DOHH2 (cell line): Measurements from ENCODE around the gene RGMA.

Experiments used
- CTCF ChIP-seq: fragments of 200-600 bp; sonication (generic); IDR thresholded peaks from one replicate; pipeline ENCODE4 v1.5.1; 2014; ENCODE audit warnings: antibody characterized with exemption, mild to moderate bottlenecking, low read depth, low read length; ENCODE audit not compliant: poor library complexity, severe bottlenecking
- EZH2phosphoT487 ChIP-seq: fragments of 200-600 bp; sonication (generic); IDR thresholded peaks from 2 replicates; pipeline ENCODE4 v1.6.1; 2017; ENCODE audit warnings: borderline replicate concordance, mild to moderate bottlenecking, antibody characterized with exemption, low read length, moderate library complexity, mixed read lengths

- no peak for TF ChIP-seq CTCF
- TF ChIP-seq EZH2phosphoT487, result no peak
Measured at GRCh38 chr15:93076875-93077274, 12.1 kb downstream of the RGMA start.
